Measurements from ENCODE around the gene NAT9. TPM values are rescaled to one million over a fixed set of nuclear protein-coding genes. Genes with fewer than 3 reads are reported as not detected.

NAT9 gene
- total and polyA plus RNA-seq, 2 experiments from 2014 or later = 37.3 to 37.5 TPM

DNA sequence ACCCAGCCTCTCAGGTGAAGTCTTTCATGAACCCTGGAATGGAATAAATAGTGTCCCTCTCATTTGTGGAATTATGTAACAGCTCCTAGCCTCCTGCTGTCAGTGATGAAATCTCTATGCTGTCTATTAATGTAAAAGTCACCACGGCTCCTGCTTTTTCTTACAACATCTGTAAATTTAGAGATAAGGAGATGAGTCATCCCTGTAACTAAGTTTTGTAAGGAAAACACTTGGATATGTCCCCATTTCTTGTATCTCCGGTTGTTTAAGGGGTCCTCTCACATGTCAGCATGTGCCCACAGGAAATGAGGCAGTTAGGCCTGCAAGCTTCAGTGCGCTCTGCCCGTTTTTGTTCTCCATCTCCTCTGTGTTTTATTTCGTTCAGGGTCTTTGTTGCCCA, 2.8 kb upstream of the NAT9 start:
- no peaks in the 10 kb centered on the region for H3K9me3 Mint-ChIP-seq
- peaks cover 20% of the 10 kb centered on the region for H3K36me3 Mint-ChIP-seq (ENCODE audit: low read depth)

More for the DNA sequence above, 2.8 kb upstream of the NAT9 start:
- H2AFZ ChIP-seq = no peak overlapping the region
- H3K9me2 ChIP-seq (ENCODE audit: insufficient read depth) = no peaks in the 10 kb centered on the region
- TF ChIP-seq NANOG (IDR thresholded peaks at IDR 0.05; ENCODE audit: borderline replicate concordance) (no peak), ZNF114 (CRISPR knock-in tag; IDR thresholded peaks at IDR 0.05) (no peak), ZNF331 (CRISPR knock-in tag; IDR thresholded peaks at IDR 0.05; ENCODE audit: low read depth) (no peak), EZH2 (IDR thresholded peaks at IDR 0.05; ENCODE audit: low read depth, unreplicated experiment) (no peak), POLR2AphosphoS5 (IDR thresholded peaks at IDR 0.05; ENCODE audit: low read depth) (no peak), JUNB (IDR thresholded peaks at IDR 0.05; ENCODE audit: unreplicated experiment) (no peak), EZH2phosphoT487 (IDR thresholded peaks at IDR 0.05; ENCODE audit: unreplicated experiment) (no peak), STAT1 (IDR thresholded peaks at IDR 0.05; ENCODE audit: unreplicated experiment) (no peak), CREB1 (CRISPR knock-in tag; IDR thresholded peaks at IDR 0.05; ENCODE audit: low read depth) (no peak)
- TF ChIP-seq, protein P1, sequence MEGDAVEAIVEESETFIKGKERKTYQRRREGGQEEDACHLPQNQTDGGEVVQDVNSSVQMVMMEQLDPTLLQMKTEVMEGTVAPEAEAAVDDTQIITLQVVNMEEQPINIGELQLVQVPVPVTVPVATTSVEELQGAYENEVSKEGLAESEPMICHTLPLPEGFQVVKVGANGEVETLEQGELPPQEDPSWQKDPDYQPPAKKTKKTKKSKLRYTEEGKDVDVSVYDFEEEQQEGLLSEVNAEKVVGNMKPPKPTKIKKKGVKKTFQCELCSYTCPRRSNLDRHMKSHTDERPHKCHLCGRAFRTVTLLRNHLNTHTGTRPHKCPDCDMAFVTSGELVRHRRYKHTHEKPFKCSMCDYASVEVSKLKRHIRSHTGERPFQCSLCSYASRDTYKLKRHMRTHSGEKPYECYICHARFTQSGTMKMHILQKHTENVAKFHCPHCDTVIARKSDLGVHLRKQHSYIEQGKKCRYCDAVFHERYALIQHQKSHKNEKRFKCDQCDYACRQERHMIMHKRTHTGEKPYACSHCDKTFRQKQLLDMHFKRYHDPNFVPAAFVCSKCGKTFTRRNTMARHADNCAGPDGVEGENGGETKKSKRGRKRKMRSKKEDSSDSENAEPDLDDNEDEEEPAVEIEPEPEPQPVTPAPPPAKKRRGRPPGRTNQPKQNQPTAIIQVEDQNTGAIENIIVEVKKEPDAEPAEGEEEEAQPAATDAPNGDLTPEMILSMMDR (conservative IDR thresholded peaks at IDR 0.05; ENCODE audit: low read depth in 2 of 2) = no peak
- TF ChIP-seq, protein P2, sequence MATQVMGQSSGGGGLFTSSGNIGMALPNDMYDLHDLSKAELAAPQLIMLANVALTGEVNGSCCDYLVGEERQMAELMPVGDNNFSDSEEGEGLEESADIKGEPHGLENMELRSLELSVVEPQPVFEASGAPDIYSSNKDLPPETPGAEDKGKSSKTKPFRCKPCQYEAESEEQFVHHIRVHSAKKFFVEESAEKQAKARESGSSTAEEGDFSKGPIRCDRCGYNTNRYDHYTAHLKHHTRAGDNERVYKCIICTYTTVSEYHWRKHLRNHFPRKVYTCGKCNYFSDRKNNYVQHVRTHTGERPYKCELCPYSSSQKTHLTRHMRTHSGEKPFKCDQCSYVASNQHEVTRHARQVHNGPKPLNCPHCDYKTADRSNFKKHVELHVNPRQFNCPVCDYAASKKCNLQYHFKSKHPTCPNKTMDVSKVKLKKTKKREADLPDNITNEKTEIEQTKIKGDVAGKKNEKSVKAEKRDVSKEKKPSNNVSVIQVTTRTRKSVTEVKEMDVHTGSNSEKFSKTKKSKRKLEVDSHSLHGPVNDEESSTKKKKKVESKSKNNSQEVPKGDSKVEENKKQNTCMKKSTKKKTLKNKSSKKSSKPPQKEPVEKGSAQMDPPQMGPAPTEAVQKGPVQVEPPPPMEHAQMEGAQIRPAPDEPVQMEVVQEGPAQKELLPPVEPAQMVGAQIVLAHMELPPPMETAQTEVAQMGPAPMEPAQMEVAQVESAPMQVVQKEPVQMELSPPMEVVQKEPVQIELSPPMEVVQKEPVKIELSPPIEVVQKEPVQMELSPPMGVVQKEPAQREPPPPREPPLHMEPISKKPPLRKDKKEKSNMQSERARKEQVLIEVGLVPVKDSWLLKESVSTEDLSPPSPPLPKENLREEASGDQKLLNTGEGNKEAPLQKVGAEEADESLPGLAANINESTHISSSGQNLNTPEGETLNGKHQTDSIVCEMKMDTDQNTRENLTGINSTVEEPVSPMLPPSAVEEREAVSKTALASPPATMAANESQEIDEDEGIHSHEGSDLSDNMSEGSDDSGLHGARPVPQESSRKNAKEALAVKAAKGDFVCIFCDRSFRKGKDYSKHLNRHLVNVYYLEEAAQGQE (IDR thresholded peaks at IDR 0.05; ENCODE audit: unreplicated experiment) = no peak
- TF ChIP-seq, protein P3, sequence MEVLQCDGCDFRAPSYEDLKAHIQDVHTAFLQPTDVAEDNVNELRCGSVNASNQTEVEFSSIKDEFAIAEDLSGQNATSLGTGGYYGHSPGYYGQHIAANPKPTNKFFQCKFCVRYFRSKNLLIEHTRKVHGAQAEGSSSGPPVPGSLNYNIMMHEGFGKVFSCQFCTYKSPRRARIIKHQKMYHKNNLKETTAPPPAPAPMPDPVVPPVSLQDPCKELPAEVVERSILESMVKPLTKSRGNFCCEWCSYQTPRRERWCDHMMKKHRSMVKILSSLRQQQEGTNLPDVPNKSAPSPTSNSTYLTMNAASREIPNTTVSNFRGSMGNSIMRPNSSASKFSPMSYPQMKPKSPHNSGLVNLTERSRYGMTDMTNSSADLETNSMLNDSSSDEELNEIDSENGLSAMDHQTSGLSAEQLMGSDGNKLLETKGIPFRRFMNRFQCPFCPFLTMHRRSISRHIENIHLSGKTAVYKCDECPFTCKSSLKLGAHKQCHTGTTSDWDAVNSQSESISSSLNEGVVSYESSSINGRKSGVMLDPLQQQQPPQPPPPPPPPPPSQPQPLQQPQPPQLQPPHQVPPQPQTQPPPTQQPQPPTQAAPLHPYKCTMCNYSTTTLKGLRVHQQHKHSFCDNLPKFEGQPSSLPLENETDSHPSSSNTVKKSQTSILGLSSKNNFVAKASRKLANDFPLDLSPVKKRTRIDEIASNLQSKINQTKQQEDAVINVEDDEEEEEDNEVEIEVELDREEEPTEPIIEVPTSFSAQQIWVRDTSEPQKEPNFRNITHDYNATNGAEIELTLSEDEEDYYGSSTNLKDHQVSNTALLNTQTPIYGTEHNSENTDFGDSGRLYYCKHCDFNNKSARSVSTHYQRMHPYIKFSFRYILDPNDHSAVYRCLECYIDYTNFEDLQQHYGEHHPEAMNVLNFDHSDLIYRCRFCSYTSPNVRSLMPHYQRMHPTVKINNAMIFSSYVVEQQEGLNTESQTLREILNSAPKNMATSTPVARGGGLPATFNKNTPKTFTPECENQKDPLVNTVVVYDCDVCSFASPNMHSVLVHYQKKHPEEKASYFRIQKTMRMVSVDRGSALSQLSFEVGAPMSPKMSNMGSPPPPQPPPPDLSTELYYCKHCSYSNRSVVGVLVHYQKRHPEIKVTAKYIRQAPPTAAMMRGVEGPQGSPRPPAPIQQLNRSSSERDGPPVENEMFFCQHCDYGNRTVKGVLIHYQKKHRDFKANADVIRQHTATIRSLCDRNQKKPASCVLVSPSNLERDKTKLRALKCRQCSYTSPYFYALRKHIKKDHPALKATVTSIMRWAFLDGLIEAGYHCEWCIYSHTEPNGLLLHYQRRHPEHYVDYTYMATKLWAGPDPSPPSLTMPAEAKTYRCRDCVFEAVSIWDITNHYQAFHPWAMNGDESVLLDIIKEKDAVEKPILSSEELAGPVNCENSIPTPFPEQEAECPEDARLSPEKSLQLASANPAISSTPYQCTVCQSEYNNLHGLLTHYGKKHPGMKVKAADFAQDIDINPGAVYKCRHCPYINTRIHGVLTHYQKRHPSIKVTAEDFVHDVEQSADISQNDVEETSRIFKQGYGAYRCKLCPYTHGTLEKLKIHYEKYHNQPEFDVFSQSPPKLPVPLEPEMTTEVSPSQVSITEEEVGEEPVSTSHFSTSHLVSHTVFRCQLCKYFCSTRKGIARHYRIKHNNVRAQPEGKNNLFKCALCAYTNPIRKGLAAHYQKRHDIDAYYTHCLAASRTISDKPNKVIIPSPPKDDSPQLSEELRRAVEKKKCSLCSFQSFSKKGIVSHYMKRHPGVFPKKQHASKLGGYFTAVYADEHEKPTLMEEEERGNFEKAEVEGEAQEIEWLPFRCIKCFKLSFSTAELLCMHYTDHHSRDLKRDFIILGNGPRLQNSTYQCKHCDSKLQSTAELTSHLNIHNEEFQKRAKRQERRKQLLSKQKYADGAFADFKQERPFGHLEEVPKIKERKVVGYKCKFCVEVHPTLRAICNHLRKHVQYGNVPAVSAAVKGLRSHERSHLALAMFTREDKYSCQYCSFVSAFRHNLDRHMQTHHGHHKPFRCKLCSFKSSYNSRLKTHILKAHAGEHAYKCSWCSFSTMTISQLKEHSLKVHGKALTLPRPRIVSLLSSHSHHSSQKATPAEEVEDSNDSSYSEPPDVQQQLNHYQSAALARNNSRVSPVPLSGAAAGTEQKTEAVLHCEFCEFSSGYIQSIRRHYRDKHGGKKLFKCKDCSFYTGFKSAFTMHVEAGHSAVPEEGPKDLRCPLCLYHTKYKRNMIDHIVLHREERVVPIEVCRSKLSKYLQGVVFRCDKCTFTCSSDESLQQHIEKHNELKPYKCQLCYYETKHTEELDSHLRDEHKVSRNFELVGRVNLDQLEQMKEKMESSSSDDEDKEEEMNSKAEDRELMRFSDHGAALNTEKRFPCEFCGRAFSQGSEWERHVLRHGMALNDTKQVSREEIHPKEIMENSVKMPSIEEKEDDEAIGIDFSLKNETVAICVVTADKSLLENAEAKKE (CRISPR knock-in tag; IDR thresholded peaks at IDR 0.05) = no peak
- TF ChIP-seq, protein P4, sequence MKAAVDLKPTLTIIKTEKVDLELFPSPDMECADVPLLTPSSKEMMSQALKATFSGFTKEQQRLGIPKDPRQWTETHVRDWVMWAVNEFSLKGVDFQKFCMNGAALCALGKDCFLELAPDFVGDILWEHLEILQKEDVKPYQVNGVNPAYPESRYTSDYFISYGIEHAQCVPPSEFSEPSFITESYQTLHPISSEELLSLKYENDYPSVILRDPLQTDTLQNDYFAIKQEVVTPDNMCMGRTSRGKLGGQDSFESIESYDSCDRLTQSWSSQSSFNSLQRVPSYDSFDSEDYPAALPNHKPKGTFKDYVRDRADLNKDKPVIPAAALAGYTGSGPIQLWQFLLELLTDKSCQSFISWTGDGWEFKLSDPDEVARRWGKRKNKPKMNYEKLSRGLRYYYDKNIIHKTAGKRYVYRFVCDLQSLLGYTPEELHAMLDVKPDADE (IDR thresholded peaks at IDR 0.05) = no peak
- H3K27me3 ChIP-seq (ENCODE audit: insufficient read depth) = no peaks in the 10 kb centered on the region
- peaks cover 17% of the 10 kb centered on the region for H3K27me3 Mint-ChIP-seq (ENCODE audit: insufficient read depth, low read depth, poor library complexity)
- peaks cover 12% of the 10 kb centered on the region for H3K4me1 ChIP-seq (ENCODE audit: insufficient read depth)
- H4K20me1 ChIP-seq (replicated peaks; ENCODE audit: insufficient read depth) = peaks cover 24% of the 10 kb centered on the region
- peaks cover 4% of the 10 kb centered on the region for H3F3A ChIP-seq (replicated peaks; ENCODE audit: low read depth)
- H3K27ac ChIP-seq (ENCODE audit: low read depth) = no peak overlapping the region
- DNase-seq (ENCODE audit: low spot score) (no peak), ATAC-seq (no peak)
- H3K27ac Mint-ChIP-seq = no peak overlapping the region
- H3K36me3 ChIP-seq (ENCODE audit: insufficient read depth) = no peaks in the 10 kb centered on the region
- peaks cover 24% of the 10 kb centered on the region for H3K4me1 Mint-ChIP-seq
- H3K4me3 ChIP-seq = no peak overlapping the region
- H3K4me2 ChIP-seq = no peak overlapping the region
- peaks cover 35% of the 10 kb centered on the region for H3K79me2 ChIP-seq (replicated peaks; ENCODE audit: insufficient read depth)
- no peak overlapping the region for H3K4me3 Mint-ChIP-seq
